ES-I3 (cell line): ENCODE data around the gene KCNJ5.

Experiments used
- H3K36me3 ChIP-seq: 2 replicates; pipeline ENCODE4 v1.6.1; 2013; ENCODE audit warnings: mild to moderate bottlenecking, low read length, control low read depth, moderate library complexity; ENCODE audit not compliant: insufficient read depth
- H3K4me1 ChIP-seq: 2 replicates; pipeline ENCODE4 v1.6.1; 2013; ENCODE audit warnings: mild to moderate bottlenecking, control low read depth, low read length; ENCODE audit not compliant: insufficient read depth
- H3K9ac ChIP-seq: 2 replicates; pipeline ENCODE4 v1.6.1; 2013; ENCODE audit warnings: low read depth, mild to moderate bottlenecking, low read length, moderate library complexity
- H3K9me3 ChIP-seq: 2 replicates; pipeline ENCODE4 v1.6.1; 2013; ENCODE audit warnings: mild to moderate bottlenecking, low read length, moderate library complexity; ENCODE audit not compliant: control insufficient read depth, insufficient read depth

KCNJ5 gene

DNA sequence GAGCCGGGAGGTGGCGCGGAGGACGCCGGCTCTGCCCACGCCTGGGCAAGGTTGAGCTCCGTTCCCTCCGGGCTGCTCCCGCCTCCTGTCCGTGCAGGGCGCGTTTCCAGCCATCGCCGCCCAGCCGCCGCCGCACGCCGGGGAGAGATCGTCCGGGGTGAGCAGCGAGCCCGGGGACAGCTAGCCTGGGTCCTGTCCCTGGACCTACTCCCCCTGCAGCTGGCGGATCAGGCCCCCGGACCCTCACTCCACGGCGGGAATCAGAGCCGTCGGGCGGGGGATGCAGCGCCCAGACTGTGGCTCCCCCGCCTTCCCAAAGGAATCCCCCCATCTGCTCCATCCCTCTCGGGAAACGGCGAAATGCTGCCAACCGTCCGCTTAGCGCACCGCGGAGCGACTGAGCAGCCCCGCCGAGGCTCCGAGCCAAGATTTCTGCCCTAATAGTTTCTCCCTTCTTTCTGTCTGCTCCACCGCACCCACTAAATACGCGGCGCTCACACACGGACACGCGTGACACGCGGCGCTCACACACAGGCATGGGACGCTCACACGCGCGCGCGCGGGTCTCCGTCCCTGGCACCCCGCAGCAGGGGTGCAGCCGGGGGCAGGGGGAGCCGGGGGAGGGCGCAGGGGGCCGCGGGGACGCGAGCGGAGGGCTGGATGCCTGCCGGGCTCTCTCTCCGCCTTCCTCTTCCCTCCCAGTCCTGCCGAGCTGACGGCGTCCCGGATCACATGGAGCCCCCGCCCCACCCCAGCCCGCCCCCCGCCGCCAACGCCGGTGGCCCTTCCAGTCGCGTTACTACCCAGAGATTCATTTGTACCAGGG, at the start of gene KCNJ5:
KCNJ5 (plus strand) TSS at position 814 of the 826 bp plus-strand sequence. CDS start 19,918 bp downstream, outside the sequence.
- peaks cover 20% of the 10 kb centered on the region for H3K4me1 ChIP-seq
- H3K36me3 ChIP-seq, result no peaks in the 10 kb centered on the region
- H3K9ac ChIP-seq, result peak within 1 kb of the TSS; percentile 53; the same call in 1 of the 2 replicates
- no peaks in the 10 kb centered on the region for H3K9me3 ChIP-seq

DNA sequence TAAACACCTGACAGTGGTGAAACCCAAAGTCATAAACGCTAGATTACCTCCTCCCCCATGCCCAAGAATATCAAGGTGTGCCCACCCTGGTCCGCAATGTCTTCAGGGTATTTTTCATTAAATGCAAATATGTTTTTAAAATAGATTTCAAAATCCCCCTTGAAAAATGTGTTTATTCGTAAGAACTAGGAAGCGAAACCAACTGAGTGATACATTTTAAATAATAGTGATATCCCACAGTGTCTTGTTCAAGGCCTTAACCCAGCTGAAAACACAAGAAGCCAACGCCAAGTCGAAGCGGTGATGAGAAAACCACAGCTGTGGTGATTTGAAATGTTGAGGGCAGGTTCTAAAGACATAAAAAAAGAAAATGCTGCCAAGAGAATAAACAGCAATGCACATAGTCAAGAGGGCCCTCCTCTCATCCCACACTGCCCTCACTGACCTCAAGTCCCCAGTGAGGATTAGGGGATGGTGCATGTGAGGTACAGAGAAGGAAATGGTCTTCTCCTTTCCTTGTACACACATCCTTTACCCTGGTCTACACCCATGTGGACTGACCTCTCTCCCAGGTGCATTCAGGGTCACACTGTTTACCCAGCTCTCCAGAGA, 49.6 kb upstream of the KCNJ5 start:
- no peaks in the 10 kb centered on the region for H3K9me3 ChIP-seq
- no peak overlapping the region for H3K9ac ChIP-seq
- peaks cover 8% of the 10 kb centered on the region for H3K4me1 ChIP-seq
- no peaks in the 10 kb centered on the region for H3K36me3 ChIP-seq

DNA sequence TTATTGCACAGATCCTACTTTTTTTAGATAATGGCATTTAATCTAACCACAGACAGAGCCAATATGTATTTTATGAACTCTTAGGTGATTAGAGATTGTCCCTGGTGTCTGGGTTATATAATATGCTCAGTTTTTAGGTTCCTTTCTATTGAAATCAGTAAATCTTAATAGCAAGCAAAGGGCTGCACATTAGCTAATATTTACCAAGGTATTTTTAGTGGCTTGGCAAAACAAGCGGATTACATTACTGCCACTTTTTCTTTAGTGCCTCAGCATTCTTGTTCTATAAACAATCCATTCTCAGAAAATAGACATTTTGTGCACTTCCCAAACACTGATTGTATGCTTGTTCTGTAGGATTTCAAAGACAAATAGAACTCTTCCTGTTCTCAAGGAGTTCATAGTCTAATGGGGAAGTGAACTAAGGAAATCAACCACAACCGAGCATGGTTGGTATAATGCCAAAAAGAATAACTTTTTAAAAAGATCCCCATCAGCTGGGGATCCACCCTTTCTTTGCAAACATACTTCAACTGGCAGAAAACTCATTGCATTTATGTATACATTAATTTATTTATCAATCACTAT, 47.9 kb upstream of the KCNJ5 start:
- peaks cover 8% of the 10 kb centered on the region for H3K4me1 ChIP-seq
- H3K9ac ChIP-seq, result no peak overlapping the region
- H3K36me3 ChIP-seq, result no peaks in the 10 kb centered on the region
- H3K9me3 ChIP-seq, result no peaks in the 10 kb centered on the region

DNA sequence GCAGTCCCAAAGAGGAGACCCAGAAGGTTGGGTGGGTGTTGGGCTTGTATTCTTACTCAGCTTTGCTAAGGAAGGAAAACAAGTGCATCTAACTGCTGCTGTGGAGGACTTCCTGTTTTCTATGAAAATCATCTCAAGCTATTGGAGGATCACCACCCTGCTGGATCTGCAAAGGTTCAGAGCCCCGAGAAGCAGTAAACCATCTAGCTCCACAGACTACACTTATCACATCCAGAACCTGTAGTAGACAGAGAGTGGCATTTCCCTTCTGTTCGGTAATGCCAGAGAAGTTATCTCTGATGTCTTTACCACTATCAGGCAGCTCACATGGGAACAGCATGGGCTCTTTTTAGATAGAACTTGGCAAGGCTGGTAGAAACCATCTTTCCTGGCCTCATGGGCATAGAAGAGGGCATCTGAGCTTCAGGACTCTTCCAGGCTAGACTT, 45.8 kb upstream of the KCNJ5 start:
- Histone ChIP-seq H3K9me3 (no peaks in the 10 kb centered on the region), H3K36me3 (no peaks in the 10 kb centered on the region), H3K9ac (no peak overlapping the region), H3K4me1 (no peaks in the 10 kb centered on the region)

DNA sequence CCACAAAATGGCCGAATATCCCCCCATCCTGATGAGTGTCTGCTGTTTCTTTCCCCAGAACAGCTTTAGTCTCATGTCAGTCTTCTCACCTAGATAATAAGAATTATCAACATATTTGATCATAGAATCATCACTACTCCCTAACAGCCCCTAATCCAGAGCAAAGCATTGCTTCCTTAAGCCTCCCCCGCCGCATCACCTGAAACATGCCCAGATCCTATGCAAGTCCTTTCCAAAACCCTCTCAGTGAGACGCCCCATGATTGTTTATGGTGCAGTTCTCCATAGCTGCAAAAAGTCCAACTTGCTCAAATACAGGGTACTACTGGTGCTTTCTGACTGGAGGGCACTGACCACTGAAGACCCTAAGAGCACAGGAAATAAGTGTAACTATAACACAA, 44.2 kb upstream of the KCNJ5 start:
- Histone ChIP-seq H3K9me3 (no peaks in the 10 kb centered on the region), H3K4me1 (no peaks in the 10 kb centered on the region), H3K9ac (no peak overlapping the region), H3K36me3 (no peaks in the 10 kb centered on the region)

DNA sequence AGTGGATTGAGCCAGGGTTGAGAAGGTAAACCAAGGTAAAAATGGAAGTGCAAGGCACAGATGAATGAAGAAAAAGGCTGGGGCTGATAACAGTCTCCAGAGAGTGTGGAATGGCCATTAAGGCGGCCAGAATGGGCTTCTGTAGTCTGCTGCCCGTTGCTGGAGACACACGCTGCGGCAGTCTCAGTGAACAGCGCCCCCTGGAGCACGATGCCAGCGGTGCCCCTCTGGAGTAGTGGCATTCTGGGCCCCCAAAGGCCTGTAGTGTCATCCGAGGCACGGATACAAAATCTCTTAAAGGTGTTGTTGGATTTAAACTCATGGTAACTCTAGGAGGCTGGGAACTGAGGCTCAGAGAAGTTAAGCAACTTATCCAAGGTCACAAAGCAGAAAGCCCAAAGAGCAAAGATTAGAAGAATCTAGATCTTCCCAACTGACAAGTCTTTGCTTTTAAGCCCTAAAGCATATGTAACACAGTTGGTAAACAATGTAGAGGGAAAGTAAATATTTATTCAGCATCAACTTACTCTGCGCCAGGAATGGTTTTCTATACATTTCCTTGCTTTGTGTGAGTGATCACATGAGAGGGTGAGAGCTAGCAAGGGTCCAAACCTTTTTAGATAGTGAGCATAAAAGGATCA, 42.2 kb upstream of the KCNJ5 start:
- H3K9me3 ChIP-seq, result no peaks in the 10 kb centered on the region
- no peak overlapping the region for H3K9ac ChIP-seq
- no peaks in the 10 kb centered on the region for H3K4me1 ChIP-seq
- no peaks in the 10 kb centered on the region for H3K36me3 ChIP-seq

DNA sequence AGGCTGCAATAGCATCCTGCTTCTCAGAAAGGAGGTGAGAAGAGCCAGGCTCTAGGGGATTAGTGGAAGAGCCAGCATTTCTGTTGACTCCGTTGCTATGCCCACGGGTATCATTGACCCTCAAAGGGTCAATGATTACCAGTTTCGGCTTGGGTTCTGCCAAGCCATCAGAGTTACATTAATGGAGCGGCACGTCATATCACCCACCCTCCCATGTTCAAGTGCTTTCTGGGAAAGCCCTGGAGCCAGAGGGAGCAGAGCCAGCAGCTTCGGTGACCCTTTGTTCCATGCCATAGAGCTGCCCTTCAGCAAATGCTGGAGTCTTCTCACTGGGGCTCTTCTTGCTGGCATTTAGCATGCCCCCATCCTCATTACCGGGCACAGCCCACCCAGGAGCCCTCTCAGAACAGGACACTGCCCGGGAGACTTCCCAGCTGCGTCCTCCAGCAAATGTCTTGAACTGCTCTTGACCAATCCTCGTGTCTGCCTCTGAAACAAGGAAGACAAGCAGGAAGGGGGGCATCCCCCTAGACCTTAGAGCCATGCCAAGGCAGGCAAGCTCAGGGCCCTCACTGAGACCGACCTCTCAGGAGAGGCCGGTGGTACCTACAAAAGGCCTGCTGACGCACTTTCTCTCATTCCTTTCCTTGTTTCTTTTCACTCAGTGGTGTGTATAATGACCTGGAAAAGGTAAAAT, 38.7 kb upstream of the KCNJ5 start:
- Histone ChIP-seq H3K4me1 (no peaks in the 10 kb centered on the region), H3K9me3 (no peaks in the 10 kb centered on the region), H3K9ac (no peak overlapping the region), H3K36me3 (no peaks in the 10 kb centered on the region)

DNA sequence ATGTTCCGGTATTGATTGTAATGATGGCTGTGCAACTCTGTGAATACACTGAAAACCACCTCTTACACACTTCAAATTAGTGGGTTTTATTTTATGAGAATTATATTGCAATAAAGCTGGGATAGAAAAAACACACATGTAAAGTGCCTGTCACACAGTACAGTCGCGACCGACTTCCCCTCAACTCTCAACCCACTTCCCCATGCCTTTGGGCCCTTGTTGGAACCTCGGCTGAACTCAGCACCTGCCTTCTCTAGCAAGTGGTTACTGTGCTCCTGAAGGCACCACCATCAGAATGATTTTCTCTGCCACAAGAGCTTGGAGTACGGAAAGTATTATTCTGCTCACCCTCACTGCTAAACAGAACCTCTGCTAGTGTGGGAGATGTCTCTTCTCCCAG, 37.6 kb upstream of the KCNJ5 start:
- H3K36me3 ChIP-seq, result no peaks in the 10 kb centered on the region
- H3K9ac ChIP-seq, result no peak overlapping the region
- no peaks in the 10 kb centered on the region for H3K4me1 ChIP-seq
- H3K9me3 ChIP-seq, result no peaks in the 10 kb centered on the region

DNA sequence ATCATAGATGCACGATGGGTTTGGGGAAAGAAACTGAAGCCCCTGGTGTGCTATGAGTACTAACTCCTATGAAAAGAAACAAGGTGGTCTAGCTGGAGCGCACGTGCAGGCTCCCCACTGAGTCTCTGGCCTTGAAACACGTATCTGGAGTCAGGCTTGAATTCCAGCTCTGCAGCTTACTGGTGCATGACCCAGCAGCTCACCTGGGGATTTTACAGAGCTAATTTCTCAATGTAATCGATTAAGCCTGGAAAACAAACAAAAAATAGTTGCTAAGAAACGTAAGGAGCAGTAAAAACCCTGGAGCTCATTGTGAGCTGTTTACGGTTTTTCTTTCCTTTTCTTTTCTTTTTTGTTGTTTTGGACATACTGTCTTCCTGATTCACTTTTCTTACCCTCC, 36.3 kb upstream of the KCNJ5 start:
- Histone ChIP-seq H3K36me3 (no peaks in the 10 kb centered on the region), H3K9ac (no peak overlapping the region), H3K9me3 (no peaks in the 10 kb centered on the region), H3K4me1 (no peaks in the 10 kb centered on the region)

DNA sequence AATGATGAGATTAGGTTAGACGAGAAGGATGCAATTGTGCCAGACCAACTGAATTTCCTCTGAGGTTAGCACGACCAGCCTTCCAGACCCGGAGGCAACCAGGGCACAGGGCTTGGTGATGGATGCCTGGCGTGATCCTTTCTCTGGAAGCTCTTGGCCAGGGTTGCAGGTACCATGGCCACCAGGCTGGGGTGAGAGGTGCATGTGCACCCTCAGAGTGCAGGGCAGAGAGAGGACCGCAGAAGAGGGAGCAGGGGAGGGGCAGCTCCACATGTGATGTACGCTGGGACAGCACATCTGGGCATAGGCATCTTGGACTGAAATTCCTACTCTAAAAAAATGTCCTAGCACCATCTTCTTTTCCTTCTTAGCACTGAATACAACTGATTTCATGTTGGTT, 34.9 kb upstream of the KCNJ5 start:
- Histone ChIP-seq H3K36me3 (no peaks in the 10 kb centered on the region), H3K9me3 (no peaks in the 10 kb centered on the region), H3K9ac (no peak overlapping the region), H3K4me1 (no peaks in the 10 kb centered on the region)

DNA sequence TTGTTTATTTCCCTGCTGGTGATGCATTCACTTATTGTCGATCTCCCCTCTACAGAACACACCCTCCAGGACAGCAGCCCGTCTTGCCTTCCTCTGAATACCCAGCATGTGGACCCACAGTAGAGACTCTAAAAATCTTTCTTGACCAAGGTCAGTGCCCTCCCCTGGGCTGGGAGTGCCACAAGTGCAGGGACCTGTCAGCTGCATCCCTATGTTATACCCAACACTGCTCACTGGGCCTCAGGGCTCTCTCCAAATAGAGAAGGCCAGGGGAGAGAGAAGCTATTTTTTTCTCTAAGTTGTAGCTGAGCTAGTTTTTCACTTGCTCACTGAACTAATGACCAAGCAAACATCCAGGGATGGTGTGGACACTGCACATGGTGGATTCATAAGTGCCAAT, 33.8 kb upstream of the KCNJ5 start:
- H3K9ac ChIP-seq, result no peak overlapping the region
- H3K36me3 ChIP-seq, result no peaks in the 10 kb centered on the region
- H3K4me1 ChIP-seq, result no peaks in the 10 kb centered on the region
- H3K9me3 ChIP-seq, result no peaks in the 10 kb centered on the region

DNA sequence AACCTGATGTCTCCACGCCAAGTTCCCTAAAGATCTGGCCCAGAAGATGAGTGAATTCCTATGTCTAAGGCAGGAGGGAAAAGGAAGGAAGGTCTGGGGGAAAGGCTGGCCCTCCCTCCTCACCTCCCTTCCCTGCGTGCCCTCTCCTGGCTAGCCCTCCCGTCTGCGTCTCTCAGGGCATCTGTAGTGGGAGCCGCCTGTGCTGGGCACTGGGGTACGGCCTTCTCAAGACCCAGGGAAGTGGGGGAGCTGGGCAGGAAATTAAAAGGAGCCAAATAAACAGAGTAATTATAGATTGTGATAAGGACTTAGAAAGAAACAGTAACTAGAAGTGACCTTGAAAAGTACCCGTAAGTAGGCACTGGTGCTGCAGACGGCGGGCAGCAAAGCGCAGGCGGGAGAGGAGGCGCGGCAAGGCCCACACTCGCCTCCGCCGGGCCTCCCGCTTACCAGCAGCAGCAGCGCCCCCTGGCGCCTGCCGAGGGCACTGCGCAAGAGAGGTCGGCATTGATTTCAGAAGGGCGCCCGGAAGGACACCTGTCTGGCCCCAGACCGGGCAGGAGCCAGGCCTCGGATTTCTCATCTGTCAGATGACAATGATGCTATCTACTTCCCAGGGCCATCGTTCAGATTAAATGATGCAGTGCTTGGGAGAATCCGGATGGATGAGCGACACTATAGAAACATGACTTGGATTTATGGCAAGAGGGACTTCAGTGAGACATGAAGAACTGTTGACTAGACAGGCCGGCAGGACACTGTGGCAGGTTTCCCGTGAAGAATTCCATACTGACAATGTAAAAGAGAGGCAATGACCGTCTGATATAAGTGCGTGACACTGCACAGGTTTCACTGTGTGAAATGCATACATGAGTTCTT, 31.4 kb upstream of the KCNJ5 start:
- no peaks in the 10 kb centered on the region for H3K9me3 ChIP-seq
- peaks cover 13% of the 10 kb centered on the region for H3K4me1 ChIP-seq
- no peaks in the 10 kb centered on the region for H3K36me3 ChIP-seq
- no peak overlapping the region for H3K9ac ChIP-seq

DNA sequence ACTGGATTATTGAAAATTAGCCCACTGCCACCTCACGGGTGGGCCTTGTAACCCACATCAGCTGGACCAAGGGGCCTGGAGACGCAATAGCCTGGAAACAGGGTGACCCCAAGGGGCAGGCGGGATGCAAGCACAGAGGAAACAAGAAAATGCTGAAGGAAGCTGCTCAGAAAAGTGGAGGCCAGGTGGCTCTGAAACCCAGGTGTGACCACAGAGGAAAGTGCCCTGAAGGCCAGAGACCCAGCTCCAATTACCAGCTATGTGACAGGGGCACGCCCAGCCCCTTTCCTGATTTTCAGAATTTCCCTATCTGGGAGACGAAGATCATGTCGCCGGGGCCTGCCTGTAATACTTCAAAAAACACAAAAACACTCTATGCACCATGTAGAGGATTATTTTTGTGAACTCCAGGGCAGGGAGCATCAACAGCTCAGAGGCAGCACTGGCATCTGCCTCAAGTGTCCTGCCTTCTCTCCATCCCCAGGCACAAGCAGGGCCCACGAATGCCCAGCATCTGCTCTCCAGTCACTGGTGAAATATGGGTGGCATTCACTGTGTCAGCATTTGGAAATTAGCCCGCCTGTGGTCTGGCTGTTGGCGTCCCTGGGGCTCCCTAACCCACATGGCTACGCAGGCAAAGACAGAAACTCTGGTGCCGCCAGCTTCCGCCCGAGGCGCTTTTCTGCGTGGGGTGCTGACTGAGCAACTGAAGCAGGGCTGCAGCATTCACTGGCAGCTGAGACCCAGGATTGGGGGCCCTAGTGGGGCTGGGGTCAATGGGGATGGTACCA, 30.4 kb upstream of the KCNJ5 start:
- H3K36me3 ChIP-seq, result no peaks in the 10 kb centered on the region
- H3K4me1 ChIP-seq, result peaks cover 13% of the 10 kb centered on the region
- H3K9me3 ChIP-seq, result no peaks in the 10 kb centered on the region
- H3K9ac ChIP-seq, result no peak overlapping the region
